ENCODE measurements around the gene ZNF583. TPM values are rescaled to one million over a fixed set of nuclear protein-coding genes. Genes with fewer than 3 reads are reported as not detected.

The ZNF583 gene
- total and polyA plus RNA-seq, 8 donors, result 0.84 to 3.4 (median 2.0) TPM

- Histone ChIP-seq H3K27ac (peak overlapping the region; percentile 75 to 95 (median 88)), H3K27me3 (no peaks in the 10 kb centered on the region), H3K9me3 (no peaks in the 10 kb centered on the region), H3K36me3 (peaks cover 0 to 14% (median 3%) of the 10 kb centered on the region in 3 donors), H3K4me1 (peaks cover 0 to 5% (median 4%) of the 10 kb centered on the region in 3 donors), H3K4me3 (peak overlapping the region; percentile 69 to 88 (median 82))
- DNase-seq (no peak), FAIRE-seq (no peak), ATAC-seq (no peak)
- no peak for TF ChIP-seq CTCF (IDR thresholded peaks at IDR 0.05)
- 23 to 25% methylated on average over 9 of the region's 9 CpGs for WGBS, 2 donors
- intact Hi-C loops (cut with DNase I), result no loop called here
These were observed 871 bp upstream of the ZNF583 start for GRCh38 chr19:56403261-56403660.

GRCh38 chr19:56404705-56405056, 549 bp downstream of the ZNF583 start:
- no peak for DNase-seq
- ATAC-seq, result no peak
- H3K36me3 ChIP-seq, result peaks cover 5 to 28% (median 7%) of the 10 kb centered on the region in 3 donors
- TF ChIP-seq CTCF (IDR thresholded peaks at IDR 0.05), result no peak
- H3K27ac ChIP-seq, result no peak overlapping the region
- intact Hi-C loops (cut with DNase I), result no loop called here
- H3K27me3 ChIP-seq, result no peaks in the 10 kb centered on the region
- 51 to 54% methylated on average over 9 of the region's 9 CpGs for WGBS, 2 donors
- peaks cover 0 to 5% (median 4%) of the 10 kb centered on the region in 3 donors for H3K4me1 ChIP-seq
- H3K9me3 ChIP-seq, result no peaks in the 10 kb centered on the region
- H3K4me3 ChIP-seq, result peak overlapping the region; percentile 69 to 88 (median 82)
- no peak for FAIRE-seq

- intact Hi-C loops (cut with DNase I), result no loop called here
- no peak overlapping the region for H3K27ac ChIP-seq
- peak overlapping the region in 1 of 4 donors; percentile 88 for H3K4me3 ChIP-seq
- H3K36me3 ChIP-seq, result peaks cover 5 to 32% (median 11%) of the 10 kb centered on the region in 3 donors
- FAIRE-seq (no peak), ATAC-seq (no peak), DNase-seq (no peak)
- 93 to 96% methylated on average over 4 of the region's 4 CpGs for WGBS, 2 donors
- no peaks in the 10 kb centered on the region for H3K9me3 ChIP-seq
- no peak for TF ChIP-seq CTCF (IDR thresholded peaks at IDR 0.05)
- H3K27me3 ChIP-seq, result no peaks in the 10 kb centered on the region
- peaks cover 0 to 5% (median 4%) of the 10 kb centered on the region in 3 donors for H3K4me1 ChIP-seq
These were observed 930 bp downstream of the ZNF583 start for GRCh38 chr19:56405062-56405461.

GRCh38 chr19:56423276-56423984, 19.3 kb downstream of the ZNF583 start:
- WGBS, 2 donors, result 85 to 92% methylated on average over 5 of the region's 5 CpGs

More at GRCh38 chr19:56423276-56423984, 19.3 kb downstream of the ZNF583 start:
- intact Hi-C loops (cut with DNase I), result no loop called here
- TF ChIP-seq CTCF (IDR thresholded peaks at IDR 0.05), result no peak
- H3K36me3 ChIP-seq, result peaks cover 0 to 20% (median 6%) of the 10 kb centered on the region in 3 donors
- H3K27me3 ChIP-seq, result no peaks in the 10 kb centered on the region
- no peaks in the 10 kb centered on the region for H3K4me1 ChIP-seq
- H3K27ac ChIP-seq, result no peak overlapping the region
- no peak for FAIRE-seq
- H3K9me3 ChIP-seq, result peaks cover 7 to 25% (median 17%) of the 10 kb centered on the region in 4 donors
- DNase-seq, result no peak
- no peak for ATAC-seq
- H3K4me3 ChIP-seq, result no peak overlapping the region
